Esophagus muscularis mucosa (tissue), 4 donors: ENCODE measurements around the gene NAA80.

Experiments used
- EP300 ChIP-seq: sonication (generic); formaldehyde crosslinking; IDR thresholded peaks from one replicate; pipeline ENCODE4 v1.6.1; 2017; ENCODE audit warnings: antibody characterized with exemption
- POLR2A ChIP-seq: fragments of 450-650 bp; IDR thresholded peaks from one replicate; pipeline ENCODE4 v1.6.1; 2017; ENCODE audit warnings: antibody characterized with exemption, moderate library complexity, mild to moderate bottlenecking, low read depth
- POLR2AphosphoS5 ChIP-seq, 2 donors: sonication (generic); formaldehyde crosslinking; IDR thresholded peaks; one replicate each; pipeline ENCODE4 v1.6.1; 2017; ENCODE audit warnings: antibody characterized with exemption in 2 of 2
- TF ChIP-seq, protein P1 (sequence below), 3 experiments: fragments of 200-600 bp in 2 of 3; fragments of 450-650 bp in 1 of 3; sonication (generic) in 2 of 3; IDR thresholded peaks; one replicate each; pipeline ENCODE4 v1.5.1; 2017 to 2019; ENCODE audit warnings: antibody characterized with exemption in 3 of 3, mild to moderate bottlenecking in 2 of 3, moderate library complexity in 1 of 3

GRCh38 chr3:50293079-50293801 lies 6.0 kb downstream of the NAA80 start:
- TF ChIP-seq EP300: no peak
- TF ChIP-seq, protein P1, sequence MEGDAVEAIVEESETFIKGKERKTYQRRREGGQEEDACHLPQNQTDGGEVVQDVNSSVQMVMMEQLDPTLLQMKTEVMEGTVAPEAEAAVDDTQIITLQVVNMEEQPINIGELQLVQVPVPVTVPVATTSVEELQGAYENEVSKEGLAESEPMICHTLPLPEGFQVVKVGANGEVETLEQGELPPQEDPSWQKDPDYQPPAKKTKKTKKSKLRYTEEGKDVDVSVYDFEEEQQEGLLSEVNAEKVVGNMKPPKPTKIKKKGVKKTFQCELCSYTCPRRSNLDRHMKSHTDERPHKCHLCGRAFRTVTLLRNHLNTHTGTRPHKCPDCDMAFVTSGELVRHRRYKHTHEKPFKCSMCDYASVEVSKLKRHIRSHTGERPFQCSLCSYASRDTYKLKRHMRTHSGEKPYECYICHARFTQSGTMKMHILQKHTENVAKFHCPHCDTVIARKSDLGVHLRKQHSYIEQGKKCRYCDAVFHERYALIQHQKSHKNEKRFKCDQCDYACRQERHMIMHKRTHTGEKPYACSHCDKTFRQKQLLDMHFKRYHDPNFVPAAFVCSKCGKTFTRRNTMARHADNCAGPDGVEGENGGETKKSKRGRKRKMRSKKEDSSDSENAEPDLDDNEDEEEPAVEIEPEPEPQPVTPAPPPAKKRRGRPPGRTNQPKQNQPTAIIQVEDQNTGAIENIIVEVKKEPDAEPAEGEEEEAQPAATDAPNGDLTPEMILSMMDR (IDR thresholded peaks at IDR 0.05): no peak
- no peak for TF ChIP-seq POLR2AphosphoS5 (IDR thresholded peaks at IDR 0.05)
- no peak for TF ChIP-seq POLR2A
